ENCODE results near the gene AGMO.

GRCh38 chr7:15303357-15303756, 258.5 kb downstream of the AGMO start:
- TF ChIP-seq CTCF (IDR thresholded peaks at IDR 0.05 in 4 of 5, conservative IDR thresholded peaks at IDR 0.05 in 1 of 5) (no peak), POLR2A (IDR thresholded peaks at IDR 0.05) (no peak)
